Loucy (cell line): ENCODE measurements around the gene CTBP2.

Experiments used
- EZH2phosphoT487 ChIP-seq: fragments of 200-600 bp; IDR thresholded peaks from 2 replicates; pipeline ENCODE4 v1.6.1; 2018; ENCODE audit warnings: antibody characterized with exemption, mild to moderate bottlenecking, moderate library complexity, borderline replicate concordance
- TF ChIP-seq, protein P1 (sequence below): fragments of 200-600 bp; sonication (generic); conservative IDR thresholded peaks from 2 replicates; pipeline ENCODE4 v1.5.1; 2014; ENCODE audit warnings: mild to moderate bottlenecking, antibody characterized with exemption, low read length

DNA sequence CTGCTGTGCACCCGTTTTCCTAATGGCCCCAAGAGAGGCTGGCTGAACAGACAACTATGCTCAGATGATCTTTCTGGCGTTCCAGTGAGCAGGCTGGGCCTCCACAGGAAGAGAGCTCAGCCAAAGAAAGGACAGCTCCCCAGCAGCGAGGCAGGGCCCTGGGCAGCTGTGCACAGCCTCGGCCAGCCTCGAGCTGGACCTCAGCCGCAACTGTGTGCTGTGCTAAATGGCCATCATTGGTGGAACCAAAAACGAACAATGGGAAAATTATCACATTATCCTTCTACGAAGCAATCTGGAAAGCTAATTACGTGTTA lies 97.5 kb downstream of the CTBP2 start:
- TF ChIP-seq, protein P1, sequence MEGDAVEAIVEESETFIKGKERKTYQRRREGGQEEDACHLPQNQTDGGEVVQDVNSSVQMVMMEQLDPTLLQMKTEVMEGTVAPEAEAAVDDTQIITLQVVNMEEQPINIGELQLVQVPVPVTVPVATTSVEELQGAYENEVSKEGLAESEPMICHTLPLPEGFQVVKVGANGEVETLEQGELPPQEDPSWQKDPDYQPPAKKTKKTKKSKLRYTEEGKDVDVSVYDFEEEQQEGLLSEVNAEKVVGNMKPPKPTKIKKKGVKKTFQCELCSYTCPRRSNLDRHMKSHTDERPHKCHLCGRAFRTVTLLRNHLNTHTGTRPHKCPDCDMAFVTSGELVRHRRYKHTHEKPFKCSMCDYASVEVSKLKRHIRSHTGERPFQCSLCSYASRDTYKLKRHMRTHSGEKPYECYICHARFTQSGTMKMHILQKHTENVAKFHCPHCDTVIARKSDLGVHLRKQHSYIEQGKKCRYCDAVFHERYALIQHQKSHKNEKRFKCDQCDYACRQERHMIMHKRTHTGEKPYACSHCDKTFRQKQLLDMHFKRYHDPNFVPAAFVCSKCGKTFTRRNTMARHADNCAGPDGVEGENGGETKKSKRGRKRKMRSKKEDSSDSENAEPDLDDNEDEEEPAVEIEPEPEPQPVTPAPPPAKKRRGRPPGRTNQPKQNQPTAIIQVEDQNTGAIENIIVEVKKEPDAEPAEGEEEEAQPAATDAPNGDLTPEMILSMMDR: no peak
- no peak for TF ChIP-seq EZH2phosphoT487
